OCI-LY7 (cell line): Measurements from ENCODE around the gene NCAPH2.

ENCODE experiments used
- EZH2phosphoT487 ChIP-seq: fragments of 200-600 bp; sonication (generic); IDR thresholded peaks from 2 replicates; pipeline ENCODE4 v1.6.1; 2018; ENCODE audit warnings: low read depth, borderline replicate concordance, mild to moderate bottlenecking, mixed run types, antibody characterized with exemption, low read length, moderate library complexity, mixed read lengths
- TF ChIP-seq, protein P1 (sequence below): fragments of 200-600 bp; sonication (generic); conservative IDR thresholded peaks from 2 replicates; pipeline ENCODE4 v1.5.1; 2014; ENCODE audit warnings: mild to moderate bottlenecking, antibody characterized with exemption, low read length, moderate library complexity, mixed read lengths

GRCh38 chr22:50523806-50524675 is 16.0 kb downstream of the NCAPH2 start:
- TF ChIP-seq, protein P1, sequence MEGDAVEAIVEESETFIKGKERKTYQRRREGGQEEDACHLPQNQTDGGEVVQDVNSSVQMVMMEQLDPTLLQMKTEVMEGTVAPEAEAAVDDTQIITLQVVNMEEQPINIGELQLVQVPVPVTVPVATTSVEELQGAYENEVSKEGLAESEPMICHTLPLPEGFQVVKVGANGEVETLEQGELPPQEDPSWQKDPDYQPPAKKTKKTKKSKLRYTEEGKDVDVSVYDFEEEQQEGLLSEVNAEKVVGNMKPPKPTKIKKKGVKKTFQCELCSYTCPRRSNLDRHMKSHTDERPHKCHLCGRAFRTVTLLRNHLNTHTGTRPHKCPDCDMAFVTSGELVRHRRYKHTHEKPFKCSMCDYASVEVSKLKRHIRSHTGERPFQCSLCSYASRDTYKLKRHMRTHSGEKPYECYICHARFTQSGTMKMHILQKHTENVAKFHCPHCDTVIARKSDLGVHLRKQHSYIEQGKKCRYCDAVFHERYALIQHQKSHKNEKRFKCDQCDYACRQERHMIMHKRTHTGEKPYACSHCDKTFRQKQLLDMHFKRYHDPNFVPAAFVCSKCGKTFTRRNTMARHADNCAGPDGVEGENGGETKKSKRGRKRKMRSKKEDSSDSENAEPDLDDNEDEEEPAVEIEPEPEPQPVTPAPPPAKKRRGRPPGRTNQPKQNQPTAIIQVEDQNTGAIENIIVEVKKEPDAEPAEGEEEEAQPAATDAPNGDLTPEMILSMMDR = no peak
- TF ChIP-seq EZH2phosphoT487 = no peak
